Erythroblast (primary cell): ENCODE data around the gene IL1RN.

ENCODE experiments used
- DNase-seq, 2 experiments: peaks; one replicate each; lab custom pipeline; 2025; lab: John Stamatoyannopoulos, UW
- GATA1 ChIP-seq: IDR thresholded peaks from 2 replicates; pipeline ENCODE4 v1.6.1; 2011; ENCODE audit warnings: low read depth, mild to moderate bottlenecking, control low read depth, low read length, moderate library complexity
- POLR2A ChIP-seq: IDR thresholded peaks from 2 replicates; pipeline ENCODE4 v1.6.1; 2011; ENCODE audit warnings: mild to moderate bottlenecking, low read length

The IL1RN gene

DNA sequence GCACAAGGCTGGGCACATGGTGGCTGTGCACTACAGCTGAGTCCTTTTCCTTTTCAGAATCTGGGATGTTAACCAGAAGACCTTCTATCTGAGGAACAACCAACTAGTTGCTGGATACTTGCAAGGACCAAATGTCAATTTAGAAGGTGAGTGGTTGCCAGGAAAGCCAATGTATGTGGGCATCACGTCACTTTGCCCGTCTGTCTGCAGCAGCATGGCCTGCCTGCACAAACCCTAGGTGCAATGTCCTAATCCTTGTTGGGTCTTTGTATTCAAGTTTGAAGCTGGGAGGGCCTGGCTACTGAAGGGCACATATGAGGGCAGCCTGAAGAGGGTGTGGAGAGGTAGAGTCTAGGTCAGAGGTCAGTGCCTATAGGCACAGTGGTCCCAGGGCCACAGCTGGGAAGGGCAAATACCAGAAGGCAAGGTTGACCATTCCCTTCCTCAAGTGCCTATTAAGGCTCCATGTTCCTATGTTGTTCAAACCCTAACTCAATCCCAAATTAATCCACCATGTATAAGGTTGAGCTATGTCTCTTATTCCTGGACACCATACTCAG, 2.2 kb downstream of the IL1RN start:
- no peak for DNase-seq
- TF ChIP-seq GATA1 (no peak), POLR2A (no peak)

DNA sequence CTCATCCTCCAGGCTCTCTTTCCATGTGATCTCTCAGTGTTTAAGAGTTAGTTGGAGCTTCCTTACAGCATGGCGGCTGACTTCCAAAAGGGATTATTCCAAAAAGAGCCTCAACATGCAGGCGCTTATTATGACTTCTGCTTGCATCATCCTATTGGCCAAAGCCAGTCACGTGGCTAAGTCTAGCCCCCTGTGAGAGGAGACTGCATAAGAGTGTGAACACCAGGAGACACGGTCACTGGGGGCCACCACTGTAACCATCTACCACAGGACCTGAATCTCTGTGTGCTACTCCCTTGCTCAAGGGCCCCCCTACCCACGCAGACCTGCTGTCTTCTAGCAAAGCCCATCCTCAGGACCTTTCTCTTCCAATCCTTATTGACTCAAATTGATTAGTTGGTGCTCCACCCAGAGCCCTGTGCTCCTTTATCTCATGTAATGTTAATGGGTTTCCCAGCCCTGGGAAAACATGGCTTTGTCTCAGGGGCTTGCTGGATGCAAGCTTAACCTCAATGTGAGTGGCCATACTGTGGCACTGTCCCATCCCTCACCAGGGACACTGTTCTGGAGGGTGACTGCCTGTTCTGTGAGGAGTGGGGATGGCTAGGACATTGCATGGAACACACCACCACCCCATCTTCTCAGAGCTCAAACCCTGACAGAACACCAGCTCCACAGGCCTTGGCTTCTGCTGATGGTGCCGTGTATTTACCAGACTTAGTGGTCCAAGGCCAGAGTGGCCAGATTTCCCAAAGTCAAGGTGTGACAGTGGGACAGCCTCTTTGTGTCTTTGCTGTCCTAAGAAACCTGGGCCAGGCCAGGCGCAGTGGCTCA, 4.2 kb downstream of the IL1RN start:
- no peak for DNase-seq
- TF ChIP-seq POLR2A (no peak), GATA1 (no peak)

DNA sequence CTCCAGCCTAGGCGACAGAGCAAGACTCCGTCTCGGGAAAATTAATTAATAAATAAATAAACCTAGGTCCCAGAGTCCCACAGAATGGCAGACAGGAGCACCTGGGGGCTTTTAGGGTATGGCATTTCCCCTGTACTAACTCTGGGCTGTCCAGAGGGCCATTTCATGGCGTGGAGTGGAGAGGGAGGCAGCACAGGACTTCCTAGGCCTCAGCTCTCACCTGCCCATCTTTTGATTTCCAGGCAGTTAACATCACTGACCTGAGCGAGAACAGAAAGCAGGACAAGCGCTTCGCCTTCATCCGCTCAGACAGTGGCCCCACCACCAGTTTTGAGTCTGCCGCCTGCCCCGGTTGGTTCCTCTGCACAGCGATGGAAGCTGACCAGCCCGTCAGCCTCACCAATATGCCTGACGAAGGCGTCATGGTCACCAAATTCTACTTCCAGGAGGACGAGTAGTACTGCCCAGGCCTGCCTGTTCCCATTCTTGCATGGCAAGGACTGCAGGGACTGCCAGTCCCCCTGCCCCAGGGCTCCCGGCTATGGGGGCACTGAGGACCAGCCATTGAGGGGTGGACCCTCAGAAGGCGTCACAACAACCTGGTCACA, 5.1 kb downstream of the IL1RN start:
- no peak for TF ChIP-seq POLR2A
- no peak for TF ChIP-seq GATA1
- no peak for DNase-seq

DNA sequence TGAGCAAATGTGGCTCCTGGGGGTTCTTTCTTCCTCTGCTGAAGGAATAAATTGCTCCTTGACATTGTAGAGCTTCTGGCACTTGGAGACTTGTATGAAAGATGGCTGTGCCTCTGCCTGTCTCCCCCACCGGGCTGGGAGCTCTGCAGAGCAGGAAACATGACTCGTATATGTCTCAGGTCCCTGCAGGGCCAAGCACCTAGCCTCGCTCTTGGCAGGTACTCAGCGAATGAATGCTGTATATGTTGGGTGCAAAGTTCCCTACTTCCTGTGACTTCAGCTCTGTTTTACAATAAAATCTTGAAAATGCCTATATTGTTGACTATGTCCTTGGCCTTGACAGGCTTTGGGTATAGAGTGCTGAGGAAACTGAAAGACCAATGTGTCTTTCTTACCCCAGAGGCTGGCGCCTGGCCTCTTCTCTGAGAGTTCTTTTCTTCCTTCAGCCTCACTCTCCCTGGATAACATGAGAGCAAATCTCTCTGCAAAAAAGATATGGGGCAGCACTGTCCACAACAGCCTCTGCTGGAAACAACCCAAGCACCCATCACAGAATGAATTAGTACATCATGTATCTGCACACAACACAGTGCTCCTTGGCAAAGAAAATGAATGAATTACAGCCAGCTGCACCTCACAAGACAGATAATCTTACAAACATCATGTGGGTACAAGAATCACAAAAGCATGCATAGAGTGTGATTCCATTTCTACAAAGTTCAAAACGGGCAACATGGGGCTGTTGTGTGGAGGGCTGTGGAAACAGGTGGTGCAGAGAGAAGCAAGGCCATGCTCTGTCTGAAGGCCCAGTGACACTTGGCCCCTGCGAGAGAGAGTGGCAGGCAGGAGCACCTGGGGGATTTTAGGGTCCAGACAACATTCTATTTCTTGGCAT, 6.6 kb downstream of the IL1RN start:
- DNase-seq = no peak
- TF ChIP-seq POLR2A = no peak
- no peak for TF ChIP-seq GATA1

DNA sequence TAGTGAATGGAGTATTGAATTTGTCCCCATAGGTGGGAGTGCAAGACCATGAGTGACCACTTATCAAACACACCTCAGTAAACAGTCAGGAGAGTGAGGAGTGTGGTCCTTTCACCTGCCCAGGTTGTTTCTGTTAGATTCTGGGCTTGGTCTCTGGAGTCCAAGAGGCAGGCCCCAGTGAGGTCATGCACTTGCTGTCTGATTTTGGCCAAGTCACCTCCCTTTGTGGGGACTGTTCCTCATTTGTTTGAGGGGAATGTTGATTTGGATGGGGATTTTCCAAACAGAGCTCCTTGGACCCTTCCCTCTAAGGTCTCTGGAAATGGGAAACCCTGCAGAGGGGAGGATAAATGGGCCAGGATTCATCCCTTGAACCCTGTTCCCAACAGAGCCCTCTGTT, 7.3 kb downstream of the IL1RN start:
- TF ChIP-seq GATA1 (no peak), POLR2A (no peak)
- no peak for DNase-seq

DNA sequence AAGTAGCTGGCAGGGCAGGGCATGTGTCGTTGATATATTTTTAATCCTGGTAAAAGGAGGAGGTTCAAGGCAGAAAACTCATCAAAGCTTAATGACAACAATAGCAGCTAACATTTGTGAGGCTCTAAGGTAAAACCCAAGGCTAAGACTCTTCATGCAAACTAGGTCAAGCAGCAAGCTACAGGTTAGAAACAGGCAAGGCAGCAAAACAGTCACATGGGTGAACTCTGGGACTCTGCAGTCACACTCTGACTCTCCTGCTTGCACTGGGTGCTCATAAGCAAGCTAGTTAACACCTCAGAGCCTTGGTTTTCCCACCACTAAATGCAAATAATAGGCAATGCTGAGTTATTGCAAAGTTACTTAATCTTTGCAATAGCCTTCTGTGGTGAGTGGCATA, 7.9 kb downstream of the IL1RN start:
- no peak for TF ChIP-seq GATA1
- no peak for TF ChIP-seq POLR2A
- DNase-seq = no peak

DNA sequence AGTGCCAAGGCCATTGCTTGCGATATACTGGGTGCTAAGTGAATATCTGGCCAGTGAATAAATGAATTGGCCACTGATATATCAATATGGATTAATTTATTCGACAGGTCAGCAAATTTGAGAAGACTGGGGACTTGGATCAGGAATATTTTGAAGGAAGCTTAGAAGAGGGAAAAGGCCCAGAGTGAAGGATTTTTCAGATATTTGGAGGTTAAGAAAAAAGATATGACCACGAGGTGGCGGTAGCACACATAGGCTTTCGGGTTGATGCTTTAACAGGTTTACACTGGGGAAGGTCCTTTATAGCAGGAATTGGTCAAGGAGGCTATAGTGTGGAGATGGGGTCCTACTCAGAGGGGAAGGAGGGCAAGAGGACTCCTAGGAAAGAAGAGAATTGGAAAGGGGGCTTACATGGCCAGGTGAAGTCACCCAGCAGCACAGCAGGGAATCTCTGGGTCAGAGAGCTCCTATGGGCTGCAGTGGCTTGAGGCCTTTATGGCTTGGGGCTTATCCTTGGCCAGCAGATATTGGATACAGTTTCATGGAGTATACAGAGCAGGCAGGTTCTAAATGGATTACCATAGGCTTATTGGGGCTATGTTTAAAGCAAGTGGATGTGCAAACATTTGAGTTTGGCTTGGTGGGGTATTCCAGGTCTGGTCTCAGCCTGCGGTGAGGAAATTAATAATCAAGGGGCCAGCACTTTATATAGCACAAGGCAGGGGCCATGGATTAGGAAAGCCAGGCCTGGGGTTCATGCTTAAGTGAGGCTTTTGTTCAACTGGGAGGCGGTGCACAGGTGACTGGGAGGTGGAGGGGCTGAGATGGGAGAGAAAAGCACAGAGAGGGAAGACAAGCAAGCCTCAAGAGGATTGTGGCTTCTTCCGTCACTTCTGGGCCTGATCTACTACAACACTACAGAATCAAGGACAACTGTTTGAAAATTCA, 9.7 kb downstream of the IL1RN start:
- DNase-seq = peak; percentile 46 to 75
- TF ChIP-seq GATA1 (no peak), POLR2A (no peak)

DNA sequence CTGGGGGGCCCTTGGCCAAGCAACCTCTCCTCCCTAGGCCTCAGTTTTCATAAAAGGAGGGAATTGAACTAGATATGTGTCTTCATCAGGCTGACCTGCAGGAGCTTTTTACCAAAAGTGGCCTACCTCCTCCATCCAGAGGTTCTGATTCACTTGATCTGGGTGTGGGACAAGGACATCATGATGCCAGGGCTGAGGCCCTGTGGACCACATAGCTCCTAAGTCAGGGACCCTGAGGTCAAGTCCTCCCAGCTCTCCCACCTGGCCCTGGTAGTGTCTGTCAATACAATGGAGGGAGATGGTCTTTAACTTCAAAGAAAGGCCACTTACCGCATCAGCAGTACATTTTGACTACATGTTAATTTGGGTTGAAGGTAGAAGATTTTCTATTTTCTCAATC, 10.4 kb downstream of the IL1RN start:
- TF ChIP-seq POLR2A = no peak
- TF ChIP-seq GATA1 = no peak
- DNase-seq = no peak

DNA sequence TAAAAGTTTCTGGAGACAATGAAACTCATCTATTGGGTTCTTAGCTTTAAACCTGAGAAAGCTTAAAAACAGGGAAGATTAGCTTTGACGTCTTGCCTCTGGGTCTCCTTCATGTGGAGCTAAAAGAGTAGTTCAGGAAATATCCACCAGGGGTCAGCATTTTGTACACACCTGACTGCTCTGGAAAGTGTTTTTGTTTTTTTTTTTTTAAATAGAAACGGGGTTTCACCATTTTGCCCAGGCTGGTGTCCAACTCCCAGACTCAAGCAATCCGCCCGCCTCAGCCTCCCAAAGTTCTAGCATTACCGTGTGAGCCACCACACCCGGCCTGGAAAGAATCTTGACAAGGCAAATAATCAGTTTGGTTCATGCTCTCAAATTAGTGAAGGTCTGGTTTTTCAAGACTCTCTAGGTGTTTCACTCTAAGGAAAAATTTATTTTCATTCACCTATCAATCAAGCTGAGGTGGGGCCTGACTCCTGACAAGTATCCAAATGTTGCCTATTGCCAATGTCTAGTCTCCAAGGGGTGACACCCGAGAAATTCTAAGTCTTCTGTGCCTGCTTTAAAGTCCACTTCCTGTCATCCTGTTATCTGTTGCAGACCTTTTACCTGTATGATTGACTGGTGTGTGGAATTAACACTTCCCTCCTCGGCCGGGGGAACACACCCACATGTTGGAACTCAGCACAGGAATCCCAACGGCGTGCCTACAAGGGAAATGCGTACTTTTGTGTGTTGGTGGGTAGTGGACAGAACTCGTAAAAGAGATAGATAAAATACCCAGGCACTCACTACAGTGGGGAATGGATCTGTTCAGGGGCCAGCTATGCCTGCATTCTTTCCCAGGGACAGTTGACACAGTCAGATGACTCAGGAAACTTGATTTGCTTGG, 11.3 kb downstream of the IL1RN start:
- TF ChIP-seq GATA1 (no peak), POLR2A (no peak)

GRCh38 chr2:113141451-113141850, 14.1 kb downstream of the IL1RN start:
- DNase-seq = no peak
- TF ChIP-seq POLR2A (no peak), GATA1 (no peak)

More for the DNA sequence above, 11.3 kb downstream of the IL1RN start:
- peak; percentile 73 to 85 for DNase-seq

GRCh38 chr2:113142290-113142689, 14.9 kb downstream of the IL1RN start:
- no peak for TF ChIP-seq GATA1
- no peak for TF ChIP-seq POLR2A
- no peak for DNase-seq
